Liver (tissue), 3 donors: Measurements from ENCODE around the gene AIP.

Source experiments
- EGR1 ChIP-seq, 2 donors: IDR thresholded peaks; 2 replicates each; pipeline ENCODE4 v1.6.1; 2016 to 2018; ENCODE audit warnings: antibody characterized with exemption in 2 of 2, low read depth in 2 of 2
- FOXA1 ChIP-seq: IDR thresholded peaks from 2 replicates; pipeline ENCODE4 v1.6.1; 2016; ENCODE audit warnings: antibody characterized with exemption
- GABPA ChIP-seq, 2 donors: IDR thresholded peaks in 1 of 2; conservative IDR thresholded peaks in 1 of 2; 2 replicates each; pipeline ENCODE4 v1.6.1; 2016; ENCODE audit warnings: antibody characterized with exemption in 2 of 2, mild to moderate bottlenecking in 1 of 2, moderate library complexity in 1 of 2
- HNF4G ChIP-seq: IDR thresholded peaks from 2 replicates; pipeline ENCODE4 v1.6.1; 2016; ENCODE audit warnings: antibody characterized with exemption
- RAD21 ChIP-seq, 2 donors: IDR thresholded peaks; 2 replicates each; pipeline ENCODE4 v1.6.1; 2016; ENCODE audit warnings: antibody characterized with exemption in 2 of 2, mild to moderate bottlenecking in 2 of 2
- SP1 ChIP-seq: IDR thresholded peaks from 2 replicates; pipeline ENCODE4 v1.6.1; 2018; ENCODE audit warnings: antibody characterized with exemption, mild to moderate bottlenecking
- TAF1 ChIP-seq: conservative IDR thresholded peaks from 2 replicates; pipeline ENCODE4 v1.6.1; 2016; ENCODE audit warnings: antibody characterized with exemption, mild to moderate bottlenecking
- YY1 ChIP-seq: IDR thresholded peaks from 2 replicates; pipeline ENCODE4 v1.6.1; 2016; ENCODE audit warnings: antibody characterized with exemption, mild to moderate bottlenecking
- TF ChIP-seq, protein P1 (sequence below): fragments of 150-350 bp; IDR thresholded peaks from 2 replicates; pipeline ENCODE4 v1.5.1; 2017; ENCODE audit warnings: improper control_type of control experiment, low read depth, low read length; ENCODE audit not compliant: missing input control
- TF ChIP-seq, protein P2 (sequence below): IDR thresholded peaks from 2 replicates; pipeline ENCODE4 v1.6.1; 2016; ENCODE audit warnings: antibody characterized with exemption
- donor health status: healthy.
- donor health status: healthy.

DNA sequence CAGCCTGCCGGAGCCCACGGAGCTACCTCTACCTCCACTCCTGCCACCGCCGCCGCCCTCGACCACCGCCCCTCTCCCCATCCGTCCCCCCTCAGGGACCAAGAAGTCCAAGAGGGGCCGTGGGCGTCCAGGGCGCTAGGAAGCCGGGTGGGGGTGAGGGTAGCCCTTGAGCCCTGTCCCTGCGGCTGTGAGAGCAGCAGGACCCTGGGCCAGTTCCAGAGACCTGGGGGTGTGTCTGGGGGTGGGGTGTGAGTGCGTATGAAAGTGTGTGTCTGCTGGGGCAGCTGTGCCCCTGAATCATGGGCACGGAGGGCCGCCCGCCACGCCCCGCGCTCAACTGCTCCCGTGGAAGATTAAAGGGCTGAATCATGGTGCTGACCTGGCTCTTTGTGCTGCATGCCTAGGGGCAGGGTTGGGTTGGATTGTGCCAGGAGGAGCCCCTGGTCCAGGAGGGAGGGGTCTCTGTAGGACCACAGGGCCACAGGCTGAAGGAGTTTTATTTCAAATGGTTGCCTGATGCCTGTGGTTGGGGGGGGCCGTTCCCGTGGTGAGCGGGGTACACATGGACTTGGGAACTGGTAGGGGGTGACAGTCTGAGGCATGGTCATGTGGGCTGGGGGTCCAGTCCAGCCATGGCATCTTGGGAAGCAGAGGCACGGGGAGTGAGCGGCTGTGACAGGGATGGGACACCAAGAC lies 47.6 kb upstream of the AIP start:
- TF ChIP-seq, protein P1, sequence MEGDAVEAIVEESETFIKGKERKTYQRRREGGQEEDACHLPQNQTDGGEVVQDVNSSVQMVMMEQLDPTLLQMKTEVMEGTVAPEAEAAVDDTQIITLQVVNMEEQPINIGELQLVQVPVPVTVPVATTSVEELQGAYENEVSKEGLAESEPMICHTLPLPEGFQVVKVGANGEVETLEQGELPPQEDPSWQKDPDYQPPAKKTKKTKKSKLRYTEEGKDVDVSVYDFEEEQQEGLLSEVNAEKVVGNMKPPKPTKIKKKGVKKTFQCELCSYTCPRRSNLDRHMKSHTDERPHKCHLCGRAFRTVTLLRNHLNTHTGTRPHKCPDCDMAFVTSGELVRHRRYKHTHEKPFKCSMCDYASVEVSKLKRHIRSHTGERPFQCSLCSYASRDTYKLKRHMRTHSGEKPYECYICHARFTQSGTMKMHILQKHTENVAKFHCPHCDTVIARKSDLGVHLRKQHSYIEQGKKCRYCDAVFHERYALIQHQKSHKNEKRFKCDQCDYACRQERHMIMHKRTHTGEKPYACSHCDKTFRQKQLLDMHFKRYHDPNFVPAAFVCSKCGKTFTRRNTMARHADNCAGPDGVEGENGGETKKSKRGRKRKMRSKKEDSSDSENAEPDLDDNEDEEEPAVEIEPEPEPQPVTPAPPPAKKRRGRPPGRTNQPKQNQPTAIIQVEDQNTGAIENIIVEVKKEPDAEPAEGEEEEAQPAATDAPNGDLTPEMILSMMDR, result no peak
- no peak for TF ChIP-seq RAD21 (IDR thresholded peaks at IDR 0.05)
- TF ChIP-seq, protein P2, sequence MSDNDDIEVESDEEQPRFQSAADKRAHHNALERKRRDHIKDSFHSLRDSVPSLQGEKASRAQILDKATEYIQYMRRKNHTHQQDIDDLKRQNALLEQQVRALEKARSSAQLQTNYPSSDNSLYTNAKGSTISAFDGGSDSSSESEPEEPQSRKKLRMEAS, result no peak
- TF ChIP-seq HNF4G, result no peak
- TF ChIP-seq SP1, result no peak
- no peak for TF ChIP-seq TAF1
- no peak for TF ChIP-seq GABPA (IDR thresholded peaks at IDR 0.05 in 1 of 2, conservative IDR thresholded peaks at IDR 0.05 in 1 of 2)
- TF ChIP-seq YY1, result no peak
- TF ChIP-seq EGR1 (IDR thresholded peaks at IDR 0.05; ENCODE audit: low read depth in 2 of 2), result no peak
- TF ChIP-seq FOXA1, result no peak
